Measurements from ENCODE around the gene RANBP3L.

Gene RANBP3L

DNA sequence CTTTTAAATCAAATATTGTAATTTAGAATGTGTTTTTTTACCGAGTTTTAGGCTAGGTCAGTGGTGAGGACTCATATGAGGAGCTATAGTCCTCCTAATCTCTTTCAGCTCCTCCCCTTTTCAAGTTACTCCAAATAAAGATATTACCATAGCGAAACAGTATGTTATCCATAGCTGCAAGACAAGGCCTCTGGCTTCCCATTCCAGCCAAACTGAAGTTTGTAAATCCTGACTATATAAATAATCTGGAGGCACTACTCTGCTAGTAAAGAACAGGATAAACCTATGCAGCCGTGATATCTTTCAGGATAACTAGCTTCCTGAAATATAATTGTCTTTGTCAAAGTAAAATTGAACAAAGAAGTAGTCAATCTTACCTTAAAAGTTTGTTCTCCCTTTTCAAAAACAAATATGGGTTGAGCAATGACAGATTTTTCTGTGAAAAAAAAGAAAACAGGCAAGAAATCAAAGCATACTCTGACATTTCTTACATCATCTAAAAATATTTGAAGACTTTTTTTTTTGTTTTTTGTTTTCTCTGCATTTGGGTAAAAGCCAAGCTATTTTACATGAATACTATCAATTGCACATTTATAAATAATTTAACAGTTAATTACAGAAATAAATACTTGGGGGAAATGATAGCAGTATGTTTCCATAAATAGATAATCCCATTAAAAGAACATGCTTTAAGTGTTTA, 30.7 kb downstream of the RANBP3L start:
- DNase-seq (ENCODE audit: insufficient read length, low spot score) (no peak), FAIRE-seq (no peak)
- TF ChIP-seq SPI1 (IDR thresholded peaks at IDR 0.05; ENCODE audit: low read depth, low read length), result no peak
- TF ChIP-seq POLR2A (IDR thresholded peaks at IDR 0.05; ENCODE audit: low read depth, low read length), result no peak
- TF ChIP-seq POU2F2 (IDR thresholded peaks at IDR 0.05; ENCODE audit: low read depth, low read length), result no peak
- TF ChIP-seq PAX5 (IDR thresholded peaks at IDR 0.05; ENCODE audit: insufficient read depth, low read length, severe bottlenecking), result no peak
- TF ChIP-seq POLR2AphosphoS5 (IDR thresholded peaks at IDR 0.05; ENCODE audit: low read depth, low read length), result no peak
- TF ChIP-seq TAF1 (IDR thresholded peaks at IDR 0.05; ENCODE audit: low read depth, low read length), result no peak

DNA sequence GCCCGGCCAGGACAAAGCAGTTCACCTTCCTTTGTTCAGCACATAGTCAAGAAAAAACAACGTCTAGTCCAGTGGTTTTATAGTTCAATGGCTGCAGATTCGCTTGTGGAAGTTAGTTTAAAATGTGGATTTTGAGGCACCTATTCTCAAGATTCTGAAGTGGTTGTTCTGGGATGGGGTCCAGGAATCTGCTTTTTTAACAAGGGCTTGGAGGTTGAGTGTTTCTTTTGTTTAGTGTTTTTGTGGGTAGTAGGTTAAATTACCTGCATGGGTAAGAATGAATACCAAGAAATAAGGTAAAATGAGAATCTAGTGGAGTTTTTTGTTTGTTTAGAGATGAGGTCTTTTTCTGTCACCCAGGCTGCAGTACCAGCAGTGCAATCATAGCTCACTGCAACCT, 31.5 kb downstream of the RANBP3L start:
- TF ChIP-seq PAX5 (IDR thresholded peaks at IDR 0.05; ENCODE audit: insufficient read depth, low read length, severe bottlenecking), result no peak
- no peak for TF ChIP-seq POLR2AphosphoS5 (IDR thresholded peaks at IDR 0.05; ENCODE audit: low read depth, low read length)
- TF ChIP-seq TAF1 (IDR thresholded peaks at IDR 0.05; ENCODE audit: low read depth, low read length), result no peak
- TF ChIP-seq SPI1 (IDR thresholded peaks at IDR 0.05; ENCODE audit: low read depth, low read length), result no peak
- no peak for TF ChIP-seq POU2F2 (IDR thresholded peaks at IDR 0.05; ENCODE audit: low read depth, low read length)
- TF ChIP-seq POLR2A (IDR thresholded peaks at IDR 0.05; ENCODE audit: low read depth, low read length), result no peak
- FAIRE-seq (no peak), DNase-seq (ENCODE audit: insufficient read length, low spot score) (no peak)

- TF ChIP-seq POU2F2 (IDR thresholded peaks at IDR 0.05; ENCODE audit: low read depth, low read length) (no peak), POLR2AphosphoS5 (IDR thresholded peaks at IDR 0.05; ENCODE audit: low read depth, low read length) (no peak), TAF1 (IDR thresholded peaks at IDR 0.05; ENCODE audit: low read depth, low read length) (no peak), POLR2A (IDR thresholded peaks at IDR 0.05; ENCODE audit: low read depth, low read length) (no peak), PAX5 (IDR thresholded peaks at IDR 0.05; ENCODE audit: insufficient read depth, low read length, severe bottlenecking) (no peak), SPI1 (IDR thresholded peaks at IDR 0.05; ENCODE audit: low read depth, low read length) (no peak)
- DNase-seq (ENCODE audit: insufficient read length, low spot score) (no peak), FAIRE-seq (no peak)
Observed at GRCh38 chr5:36269478-36269877, 32.2 kb downstream of the RANBP3L start.

- FAIRE-seq (no peak), DNase-seq (ENCODE audit: insufficient read length, low spot score) (no peak)
- no peak for TF ChIP-seq POU2F2 (IDR thresholded peaks at IDR 0.05; ENCODE audit: low read depth, low read length)
- no peak for TF ChIP-seq POLR2AphosphoS5 (IDR thresholded peaks at IDR 0.05; ENCODE audit: low read depth, low read length)
- TF ChIP-seq TAF1 (IDR thresholded peaks at IDR 0.05; ENCODE audit: low read depth, low read length), result no peak
- TF ChIP-seq PAX5 (IDR thresholded peaks at IDR 0.05; ENCODE audit: insufficient read depth, low read length, severe bottlenecking), result no peak
- TF ChIP-seq SPI1 (IDR thresholded peaks at IDR 0.05; ENCODE audit: low read depth, low read length), result no peak
- TF ChIP-seq POLR2A (IDR thresholded peaks at IDR 0.05; ENCODE audit: low read depth, low read length), result no peak
Observed at GRCh38 chr5:36267905-36268304, 33.8 kb downstream of the RANBP3L start.

DNA sequence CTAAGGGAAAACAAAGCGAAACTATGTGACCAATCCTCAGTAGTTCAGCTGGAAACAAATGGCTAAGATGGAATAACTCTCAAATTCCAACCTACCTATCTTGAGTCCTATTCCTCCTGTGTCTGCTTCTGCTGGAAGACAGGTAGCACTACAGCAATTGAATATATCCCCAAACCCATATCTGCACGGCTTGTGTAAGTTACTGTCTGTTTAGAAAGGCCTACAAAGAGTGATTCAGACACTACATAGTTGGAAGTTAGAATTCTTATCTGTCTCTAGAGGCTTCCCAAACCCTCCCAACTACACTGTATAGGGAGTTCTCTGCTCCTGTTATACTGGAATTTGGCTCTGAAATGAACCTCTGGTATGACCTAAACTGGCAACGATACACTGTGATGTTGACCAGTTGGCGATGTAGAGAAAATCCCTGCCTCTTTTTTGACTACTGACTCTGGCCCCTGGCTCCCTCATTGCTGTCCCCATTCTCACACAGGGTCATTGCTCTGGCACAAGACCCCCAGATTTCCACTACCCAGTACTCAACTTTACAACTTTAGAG, 37.4 kb downstream of the RANBP3L start:
- DNase-seq (ENCODE audit: insufficient read length, low spot score) (no peak), FAIRE-seq (no peak)
- TF ChIP-seq POLR2AphosphoS5 (IDR thresholded peaks at IDR 0.05; ENCODE audit: low read depth, low read length), result no peak
- TF ChIP-seq TAF1 (IDR thresholded peaks at IDR 0.05; ENCODE audit: low read depth, low read length), result no peak
- TF ChIP-seq SPI1 (IDR thresholded peaks at IDR 0.05; ENCODE audit: low read depth, low read length), result no peak
- TF ChIP-seq PAX5 (IDR thresholded peaks at IDR 0.05; ENCODE audit: insufficient read depth, low read length, severe bottlenecking), result no peak
- no peak for TF ChIP-seq POLR2A (IDR thresholded peaks at IDR 0.05; ENCODE audit: low read depth, low read length)
- TF ChIP-seq POU2F2 (IDR thresholded peaks at IDR 0.05; ENCODE audit: low read depth, low read length), result no peak

GRCh38 chr5:36261186-36261585, 40.5 kb downstream of the RANBP3L start:
- no peak for FAIRE-seq
- TF ChIP-seq POLR2AphosphoS5 (IDR thresholded peaks at IDR 0.05; ENCODE audit: low read depth, low read length) (no peak), PAX5 (IDR thresholded peaks at IDR 0.05; ENCODE audit: insufficient read depth, low read length, severe bottlenecking) (no peak), POU2F2 (IDR thresholded peaks at IDR 0.05; ENCODE audit: low read depth, low read length) (no peak), POLR2A (IDR thresholded peaks at IDR 0.05; ENCODE audit: low read depth, low read length) (no peak), SPI1 (IDR thresholded peaks at IDR 0.05; ENCODE audit: low read depth, low read length) (no peak), TAF1 (IDR thresholded peaks at IDR 0.05; ENCODE audit: low read depth, low read length) (no peak)
- DNase-seq (ENCODE audit: insufficient read length, low spot score), result no peak

DNA sequence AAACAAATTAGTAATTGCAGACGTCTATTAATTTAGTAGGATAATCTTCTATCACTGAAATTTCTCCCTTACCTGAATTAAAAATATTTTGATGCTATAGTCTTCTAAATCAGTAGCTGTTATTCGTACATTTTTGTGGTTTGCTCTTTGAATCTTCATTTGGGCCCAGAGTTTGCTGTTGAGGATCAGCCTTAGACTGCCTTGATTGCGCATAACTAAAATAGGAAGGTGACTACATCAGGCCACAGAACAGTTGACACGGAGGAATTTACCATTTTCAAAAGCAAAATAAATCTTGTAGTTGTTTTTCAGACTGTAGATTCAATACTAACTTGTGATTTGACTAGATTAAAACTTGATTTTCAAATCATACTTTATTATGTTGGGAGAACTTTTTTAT, 48.1 kb downstream of the RANBP3L start:
- DNase-seq (ENCODE audit: insufficient read length, low spot score) (no peak), FAIRE-seq (no peak)

DNA sequence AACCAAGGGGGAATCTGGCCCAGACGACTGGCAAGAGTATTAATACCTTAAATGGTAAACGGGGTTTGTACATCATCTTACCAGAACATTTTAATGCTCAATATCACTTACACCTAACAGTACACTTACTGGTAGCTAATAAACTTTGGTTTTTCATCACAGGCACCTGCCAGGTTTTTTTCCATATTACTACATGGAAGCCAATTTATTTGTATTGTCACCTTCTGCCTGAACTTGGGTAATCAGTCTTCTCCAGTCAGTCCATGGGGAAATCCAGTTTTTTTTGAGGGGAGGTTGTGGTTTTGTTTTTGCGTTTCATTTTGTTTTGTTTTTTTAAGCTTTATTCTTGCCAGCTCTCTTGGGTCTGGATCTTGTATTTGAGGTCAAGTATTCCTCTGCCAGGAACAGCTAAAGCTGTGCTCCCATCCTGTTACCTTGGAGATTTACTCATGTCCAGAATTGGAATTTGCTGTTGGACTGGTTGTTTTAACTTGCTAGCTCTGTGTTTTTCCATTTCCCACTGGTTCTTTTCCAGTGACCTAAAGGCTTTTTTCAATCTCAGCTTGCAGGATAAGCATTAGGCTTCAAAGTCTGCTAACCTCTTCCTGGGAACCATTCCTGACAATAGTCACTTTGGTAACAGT, 48.9 kb downstream of the RANBP3L start:
- no peak for TF ChIP-seq POLR2A (IDR thresholded peaks at IDR 0.05; ENCODE audit: low read depth, low read length)
- TF ChIP-seq POLR2AphosphoS5 (IDR thresholded peaks at IDR 0.05; ENCODE audit: low read depth, low read length), result no peak
- no peak for TF ChIP-seq PAX5 (IDR thresholded peaks at IDR 0.05; ENCODE audit: insufficient read depth, low read length, severe bottlenecking)
- TF ChIP-seq TAF1 (IDR thresholded peaks at IDR 0.05; ENCODE audit: low read depth, low read length), result no peak
- TF ChIP-seq SPI1 (IDR thresholded peaks at IDR 0.05; ENCODE audit: low read depth, low read length), result no peak
- TF ChIP-seq POU2F2 (IDR thresholded peaks at IDR 0.05; ENCODE audit: low read depth, low read length), result no peak
- FAIRE-seq, result no peak
- DNase-seq (ENCODE audit: insufficient read length, low spot score), result no peak

More for the DNA sequence above, 48.1 kb downstream of the RANBP3L start:
- no peak for TF ChIP-seq POU2F2 (IDR thresholded peaks at IDR 0.05; ENCODE audit: low read depth, low read length)
- no peak for TF ChIP-seq POLR2AphosphoS5 (IDR thresholded peaks at IDR 0.05; ENCODE audit: low read depth, low read length)
- TF ChIP-seq SPI1 (IDR thresholded peaks at IDR 0.05; ENCODE audit: low read depth, low read length), result no peak
- no peak for TF ChIP-seq PAX5 (IDR thresholded peaks at IDR 0.05; ENCODE audit: insufficient read depth, low read length, severe bottlenecking)
- no peak for TF ChIP-seq TAF1 (IDR thresholded peaks at IDR 0.05; ENCODE audit: low read depth, low read length)
- TF ChIP-seq POLR2A (IDR thresholded peaks at IDR 0.05; ENCODE audit: low read depth, low read length), result no peak

DNA sequence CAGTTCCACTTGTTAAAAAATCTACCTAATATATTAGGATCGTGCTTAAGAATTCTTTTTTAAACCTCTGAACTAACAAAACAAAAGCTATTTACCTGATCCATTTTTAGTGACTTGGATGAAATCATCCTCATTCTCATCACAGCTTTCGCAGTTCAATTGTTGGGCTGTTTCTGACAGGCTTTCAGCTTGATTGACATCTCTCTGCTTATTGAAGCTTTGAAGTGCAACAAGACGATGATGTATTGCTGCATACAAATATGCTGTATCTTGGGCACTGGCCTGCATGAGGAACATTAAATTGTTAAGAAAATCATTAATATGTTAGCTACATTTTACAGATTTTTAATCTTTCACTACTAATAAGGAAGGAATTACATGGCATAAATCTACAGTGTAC, 50.5 kb downstream of the RANBP3L start:
- DNase-seq (ENCODE audit: insufficient read length, low spot score), result no peak

More for the DNA sequence above, 50.5 kb downstream of the RANBP3L start:
- TF ChIP-seq PAX5 (IDR thresholded peaks at IDR 0.05; ENCODE audit: insufficient read depth, low read length, severe bottlenecking), result no peak
- TF ChIP-seq POU2F2 (IDR thresholded peaks at IDR 0.05; ENCODE audit: low read depth, low read length), result no peak
- no peak for TF ChIP-seq SPI1 (IDR thresholded peaks at IDR 0.05; ENCODE audit: low read depth, low read length)
- TF ChIP-seq POLR2AphosphoS5 (IDR thresholded peaks at IDR 0.05; ENCODE audit: low read depth, low read length), result no peak
- no peak for TF ChIP-seq POLR2A (IDR thresholded peaks at IDR 0.05; ENCODE audit: low read depth, low read length)
- TF ChIP-seq TAF1 (IDR thresholded peaks at IDR 0.05; ENCODE audit: low read depth, low read length), result no peak
- no peak for FAIRE-seq

All from GM12891 (cell line).